ENCODE measurements around the gene MALRD1.

MALRD1 gene

GRCh38 chr10:19775296-19775695 lies 726.7 kb downstream of the MALRD1 start:
- H3K9ac ChIP-seq = no peak overlapping the region
- no peak overlapping the region for H3K4me2 ChIP-seq
- H3K4me1 ChIP-seq (ENCODE audit: low read depth, poor library complexity, severe bottlenecking) = no peaks in the 10 kb centered on the region
- no peaks in the 10 kb centered on the region for H3K36me3 ChIP-seq (ENCODE audit: insufficient read depth)
- H3K27me3 ChIP-seq (ENCODE audit: insufficient read depth, low read depth) = no peaks in the 10 kb centered on the region
- TF ChIP-seq CTCF (conservative IDR thresholded peaks at IDR 0.05; ENCODE audit: low read depth, low read length) = no peak
- H4K20me1 ChIP-seq (ENCODE audit: insufficient read depth) = no peaks in the 10 kb centered on the region
- H2AFZ ChIP-seq (ENCODE audit: low read depth) = no peak overlapping the region
- no peak overlapping the region for H3K27ac ChIP-seq
- H3K79me2 ChIP-seq (ENCODE audit: insufficient read depth, low read depth) = no peaks in the 10 kb centered on the region
- no peak overlapping the region for H3K4me3 ChIP-seq (IDR thresholded peaks at IDR 0.05; ENCODE audit: insufficient read depth, low read depth, low read length)

- Histone ChIP-seq H2AFZ (ENCODE audit: low read depth) (no peak overlapping the region), H3K4me2 (no peak overlapping the region), H3K4me1 (ENCODE audit: low read depth, poor library complexity, severe bottlenecking) (no peaks in the 10 kb centered on the region), H4K20me1 (ENCODE audit: insufficient read depth) (no peaks in the 10 kb centered on the region), H3K27me3 (ENCODE audit: insufficient read depth, low read depth) (no peaks in the 10 kb centered on the region), H3K36me3 (ENCODE audit: insufficient read depth) (no peaks in the 10 kb centered on the region), H3K4me3 (IDR thresholded peaks at IDR 0.05; ENCODE audit: insufficient read depth, low read depth, low read length) (no peak overlapping the region), H3K9ac (no peak overlapping the region), H3K27ac (no peak overlapping the region), H3K79me2 (ENCODE audit: insufficient read depth, low read depth) (no peaks in the 10 kb centered on the region)
- no peak for TF ChIP-seq CTCF (conservative IDR thresholded peaks at IDR 0.05; ENCODE audit: low read depth, low read length)
Measured at GRCh38 chr10:19777806-19778205, 729.2 kb downstream of the MALRD1 start.

GRCh38 chr10:19778996-19779395 lies 730.4 kb downstream of the MALRD1 start:
- no peaks in the 10 kb centered on the region for H3K36me3 ChIP-seq (ENCODE audit: insufficient read depth)
- H3K9ac ChIP-seq = no peak overlapping the region
- no peak overlapping the region for H2AFZ ChIP-seq (ENCODE audit: low read depth)
- H3K4me2 ChIP-seq = no peak overlapping the region
- no peaks in the 10 kb centered on the region for H3K79me2 ChIP-seq (ENCODE audit: insufficient read depth, low read depth)
- no peak for TF ChIP-seq CTCF (conservative IDR thresholded peaks at IDR 0.05; ENCODE audit: low read depth, low read length)
- no peaks in the 10 kb centered on the region for H4K20me1 ChIP-seq (ENCODE audit: insufficient read depth)
- H3K4me3 ChIP-seq (IDR thresholded peaks at IDR 0.05; ENCODE audit: insufficient read depth, low read depth, low read length) = no peak overlapping the region
- no peaks in the 10 kb centered on the region for H3K27me3 ChIP-seq (ENCODE audit: insufficient read depth, low read depth)
- no peaks in the 10 kb centered on the region for H3K4me1 ChIP-seq (ENCODE audit: low read depth, poor library complexity, severe bottlenecking)
- no peak overlapping the region for H3K27ac ChIP-seq

GRCh38 chr10:19782430-19783089 lies 734.0 kb downstream of the MALRD1 start:
- no peaks in the 10 kb centered on the region for H3K79me2 ChIP-seq (ENCODE audit: insufficient read depth, low read depth)
- H3K36me3 ChIP-seq (ENCODE audit: insufficient read depth) = no peaks in the 10 kb centered on the region
- H2AFZ ChIP-seq (ENCODE audit: low read depth) = no peak overlapping the region
- no peaks in the 10 kb centered on the region for H4K20me1 ChIP-seq (ENCODE audit: insufficient read depth)
- H3K9ac ChIP-seq = no peak overlapping the region
- peaks cover 1% of the 10 kb centered on the region for H3K4me1 ChIP-seq (ENCODE audit: low read depth, poor library complexity, severe bottlenecking)
- H3K4me2 ChIP-seq = no peak overlapping the region
- H3K27me3 ChIP-seq (ENCODE audit: insufficient read depth, low read depth) = no peaks in the 10 kb centered on the region
- no peak overlapping the region for H3K4me3 ChIP-seq (IDR thresholded peaks at IDR 0.05; ENCODE audit: insufficient read depth, low read depth, low read length)
- no peak for TF ChIP-seq CTCF (conservative IDR thresholded peaks at IDR 0.05; ENCODE audit: low read depth, low read length)
- H3K27ac ChIP-seq = no peak overlapping the region

Data from KMS-11 (cell line).